ENCODE data around the gene SEMG1. TPM values are rescaled to one million over a fixed set of nuclear protein-coding genes. Genes with fewer than 3 reads are reported as not detected.

The SEMG1 gene
- total RNA-seq, 1 experiment from 2014 or later, result 0.21 TPM

DNA sequence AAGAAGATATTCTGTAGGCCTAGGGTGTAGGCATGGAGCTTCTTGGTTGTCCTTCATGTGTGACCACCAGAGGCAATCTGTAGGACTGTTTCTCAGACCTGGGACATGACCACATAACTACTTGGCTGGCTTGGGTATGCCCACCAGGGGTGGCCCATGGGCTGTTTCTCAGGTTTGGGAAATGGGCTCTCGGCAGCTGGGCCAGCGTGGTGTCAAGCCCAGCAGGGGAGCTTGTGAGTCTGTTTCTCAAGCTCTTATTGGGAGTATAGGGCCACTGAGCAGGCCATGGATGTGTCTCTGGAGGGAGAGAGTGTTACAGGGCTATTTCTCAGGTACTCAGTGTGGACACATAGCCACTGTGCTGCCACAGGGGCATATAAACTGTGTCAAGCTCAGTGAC, 11.8 kb downstream of the SEMG1 start:
- H3K27me3 Mint-ChIP-seq (ENCODE audit: unreplicated experiment), result peaks cover 48% of the 10 kb centered on the region
- no peaks in the 10 kb centered on the region for H3K36me3 Mint-ChIP-seq (ENCODE audit: insufficient read depth, unreplicated experiment)
- no peak overlapping the region for H3K27ac Mint-ChIP-seq (ENCODE audit: unreplicated experiment)
- DNase-seq, result no peak
- peaks cover 7% of the 10 kb centered on the region for H3K4me1 Mint-ChIP-seq (ENCODE audit: low read depth, unreplicated experiment)
- CTCF ChIA-PET, result no interaction called here
- intact Hi-C loops (cut with micrococcal nuclease; ENCODE audit: unreplicated experiment), result no loop called here
- H3K4me3 Mint-ChIP-seq (ENCODE audit: low read depth, unreplicated experiment), result no peak overlapping the region
- BruUV-seq (replicated peaks), result no TSS peak
- TF ChIP-seq, protein P1, sequence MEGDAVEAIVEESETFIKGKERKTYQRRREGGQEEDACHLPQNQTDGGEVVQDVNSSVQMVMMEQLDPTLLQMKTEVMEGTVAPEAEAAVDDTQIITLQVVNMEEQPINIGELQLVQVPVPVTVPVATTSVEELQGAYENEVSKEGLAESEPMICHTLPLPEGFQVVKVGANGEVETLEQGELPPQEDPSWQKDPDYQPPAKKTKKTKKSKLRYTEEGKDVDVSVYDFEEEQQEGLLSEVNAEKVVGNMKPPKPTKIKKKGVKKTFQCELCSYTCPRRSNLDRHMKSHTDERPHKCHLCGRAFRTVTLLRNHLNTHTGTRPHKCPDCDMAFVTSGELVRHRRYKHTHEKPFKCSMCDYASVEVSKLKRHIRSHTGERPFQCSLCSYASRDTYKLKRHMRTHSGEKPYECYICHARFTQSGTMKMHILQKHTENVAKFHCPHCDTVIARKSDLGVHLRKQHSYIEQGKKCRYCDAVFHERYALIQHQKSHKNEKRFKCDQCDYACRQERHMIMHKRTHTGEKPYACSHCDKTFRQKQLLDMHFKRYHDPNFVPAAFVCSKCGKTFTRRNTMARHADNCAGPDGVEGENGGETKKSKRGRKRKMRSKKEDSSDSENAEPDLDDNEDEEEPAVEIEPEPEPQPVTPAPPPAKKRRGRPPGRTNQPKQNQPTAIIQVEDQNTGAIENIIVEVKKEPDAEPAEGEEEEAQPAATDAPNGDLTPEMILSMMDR (IDR thresholded peaks at IDR 0.05; ENCODE audit: unreplicated experiment), result no peak
- H3K9me3 Mint-ChIP-seq (ENCODE audit: low read depth, unreplicated experiment), result peaks cover 5% of the 10 kb centered on the region

DNA sequence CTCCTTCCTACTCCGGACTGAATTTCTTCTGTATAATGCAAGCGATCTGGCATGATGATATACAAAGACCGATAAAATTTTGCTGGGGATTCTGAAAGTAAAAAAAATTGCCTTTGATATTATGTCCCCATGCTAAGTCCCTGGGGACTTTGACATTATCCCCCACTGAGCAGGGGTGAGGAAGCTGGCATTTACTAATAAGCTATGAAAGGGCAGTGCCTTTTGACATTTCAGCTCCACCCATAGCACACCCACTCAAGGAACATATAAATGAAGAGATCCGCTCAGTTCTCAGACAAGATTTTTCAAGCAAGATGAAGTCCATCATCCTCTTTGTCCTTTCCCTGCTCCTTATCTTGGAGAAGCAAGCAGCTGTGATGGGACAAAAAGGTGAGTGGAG, 14.2 kb downstream of the SEMG1 start, which contains the start of gene SEMG2:
SEMG2 (plus strand) TSS at position 298 of the 400 bp plus-strand sequence; CDS start at position 315, 17 bp downstream.
- H3K4me3 Mint-ChIP-seq (ENCODE audit: low read depth, unreplicated experiment), result no peak within 1 kb of the TSS
- no peak for DNase-seq
- no TSS peak for BruUV-seq (replicated peaks)
- peaks cover 59% of the 10 kb centered on the region for H3K27me3 Mint-ChIP-seq (ENCODE audit: unreplicated experiment)
- TF ChIP-seq, protein P1 (IDR thresholded peaks at IDR 0.05; ENCODE audit: unreplicated experiment), result no peak
- intact Hi-C loops (cut with micrococcal nuclease; ENCODE audit: unreplicated experiment), result no loop called here
- H3K4me1 Mint-ChIP-seq (ENCODE audit: low read depth, unreplicated experiment), result peaks cover 7% of the 10 kb centered on the region
- peaks cover 5% of the 10 kb centered on the region for H3K9me3 Mint-ChIP-seq (ENCODE audit: low read depth, unreplicated experiment)
- no peaks in the 10 kb centered on the region for H3K36me3 Mint-ChIP-seq (ENCODE audit: insufficient read depth, unreplicated experiment)
- CTCF ChIA-PET, result no interaction called here
- no peak within 1 kb of the TSS for H3K27ac Mint-ChIP-seq (ENCODE audit: unreplicated experiment)

DNA sequence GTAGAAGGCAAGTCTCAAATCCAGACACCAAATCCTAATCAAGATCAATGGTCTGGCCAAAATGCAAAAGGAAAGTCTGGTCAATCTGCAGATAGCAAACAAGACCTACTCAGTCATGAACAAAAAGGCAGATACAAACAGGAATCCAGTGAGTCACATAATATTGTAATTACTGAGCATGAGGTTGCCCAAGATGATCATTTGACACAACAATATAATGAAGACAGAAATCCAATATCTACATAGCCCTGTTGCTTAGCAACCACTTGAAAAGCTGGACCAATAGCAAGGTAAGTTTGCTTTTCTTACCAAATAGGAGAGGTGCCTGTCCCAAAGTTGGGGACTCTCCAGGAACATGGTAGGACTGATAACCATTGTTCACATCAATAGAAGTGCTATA, 16.3 kb downstream of the SEMG1 start:
- H3K4me1 Mint-ChIP-seq (ENCODE audit: low read depth, unreplicated experiment), result peaks cover 3% of the 10 kb centered on the region
- CTCF ChIA-PET, result no interaction called here
- H3K27me3 Mint-ChIP-seq (ENCODE audit: unreplicated experiment), result peaks cover 59% of the 10 kb centered on the region
- H3K4me3 Mint-ChIP-seq (ENCODE audit: low read depth, unreplicated experiment), result no peak overlapping the region
- peaks cover 5% of the 10 kb centered on the region for H3K9me3 Mint-ChIP-seq (ENCODE audit: low read depth, unreplicated experiment)
- BruUV-seq (replicated peaks), result no TSS peak
- no peaks in the 10 kb centered on the region for H3K36me3 Mint-ChIP-seq (ENCODE audit: insufficient read depth, unreplicated experiment)
- no peak for DNase-seq
- intact Hi-C loops (cut with micrococcal nuclease; ENCODE audit: unreplicated experiment), result no loop called here
- H3K27ac Mint-ChIP-seq (ENCODE audit: unreplicated experiment), result no peak overlapping the region
- TF ChIP-seq, protein P1 (IDR thresholded peaks at IDR 0.05; ENCODE audit: unreplicated experiment), result no peak

DNA sequence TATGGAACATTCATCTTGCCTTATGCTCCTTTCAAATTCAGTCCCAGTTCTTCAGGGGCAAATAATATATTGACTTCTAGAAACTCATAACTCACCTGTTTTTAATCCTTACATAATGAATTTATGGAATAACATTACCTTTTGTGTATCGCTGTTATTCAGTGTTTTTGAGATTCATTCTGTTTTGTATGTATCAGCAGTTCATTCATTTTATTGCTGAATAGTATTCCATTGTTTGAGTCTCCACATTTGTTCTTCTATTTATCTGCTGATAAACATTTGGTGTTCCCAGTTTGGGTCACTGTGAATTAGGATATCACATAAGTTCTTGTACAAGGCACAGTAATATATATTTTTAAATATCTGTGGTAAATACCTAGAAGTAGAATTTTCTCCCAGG, 19.5 kb downstream of the SEMG1 start:
- Mint-ChIP-seq H3K4me1 (ENCODE audit: low read depth, unreplicated experiment) (peaks cover 10% of the 10 kb centered on the region), H3K36me3 (ENCODE audit: insufficient read depth, unreplicated experiment) (no peaks in the 10 kb centered on the region), H3K27ac (ENCODE audit: unreplicated experiment) (no peak overlapping the region), H3K4me3 (ENCODE audit: low read depth, unreplicated experiment) (no peak overlapping the region), H3K9me3 (ENCODE audit: low read depth, unreplicated experiment) (peaks cover 5% of the 10 kb centered on the region), H3K27me3 (ENCODE audit: unreplicated experiment) (peaks cover 63% of the 10 kb centered on the region)
- intact Hi-C loops (cut with micrococcal nuclease; ENCODE audit: unreplicated experiment), result no loop called here
- DNase-seq, result no peak
- CTCF ChIA-PET, result interaction anchor here (1.1 to 1.4 kb wide), 2 partner anchors 88 to 182 kb away, joined by 3 read pairs; no protein-coding TSS in a partner anchor
- TF ChIP-seq, protein P1 (IDR thresholded peaks at IDR 0.05; ENCODE audit: unreplicated experiment), result no peak
- BruUV-seq (replicated peaks), result no TSS peak
